Spleen (tissue), 11 donors: ENCODE data around the gene CYBA. TPM values are rescaled to one million over a fixed set of nuclear protein-coding genes. Genes with fewer than 3 reads are reported as not detected.

ENCODE experiments used
- DNase-seq: peaks from one replicate; pipeline ENCODE4 v3.0.0-alpha.2; 2020
- H3K27ac ChIP-seq, 8 donors: fragments of 200-600 bp; sonication (generic) in 7 of 8; 1 replicate in 4 of 8; 2 replicates in 4 of 8; pipeline versions ENCODE4 v1.5.0 to v1.8.0; 2016 to 2021; ENCODE audit warnings: inconsistent platforms in 4 of 8, mild to moderate bottlenecking in 4 of 8, moderate library complexity in 1 of 8
- H3K27me3 ChIP-seq, 7 donors: fragments of 200-600 bp; sonication (generic) in 6 of 7; replicated peaks in 1 of 7; 1 replicate in 4 of 7; 2 replicates in 3 of 7; pipeline versions ENCODE4 v1.5.0 to v1.8.0; 2016 to 2021; ENCODE audit warnings: inconsistent platforms in 3 of 7, mild to moderate bottlenecking in 1 of 7
- H3K36me3 ChIP-seq, 6 donors: fragments of 200-600 bp; sonication (generic) in 5 of 6; 1 replicate in 4 of 6; 2 replicates in 2 of 6; pipeline versions ENCODE4 v1.5.0 to v1.8.0; 2016 to 2021; ENCODE audit warnings: inconsistent platforms in 2 of 6
- H3K4me1 ChIP-seq, 6 donors: fragments of 200-600 bp; sonication (generic) in 5 of 6; 1 replicate in 3 of 6; 2 replicates in 3 of 6; pipeline versions ENCODE4 v1.5.0 to v1.8.0; 2016 to 2021; ENCODE audit warnings: inconsistent platforms in 3 of 6
- H3K4me3 ChIP-seq, 8 donors: fragments of 200-600 bp; sonication (generic) in 7 of 8; 1 replicate in 4 of 8; 2 replicates in 4 of 8; pipeline versions ENCODE4 v1.5.0 to v1.8.0; 2016 to 2021; ENCODE audit warnings: inconsistent platforms in 4 of 8, mild to moderate bottlenecking in 4 of 8, moderate library complexity in 2 of 8
- H3K9me3 ChIP-seq, 8 donors: fragments of 200-600 bp; sonication (generic) in 7 of 8; 1 replicate in 4 of 8; 2 replicates in 4 of 8; pipeline versions ENCODE4 v1.5.0 to v1.8.0; 2016 to 2021; ENCODE audit warnings: inconsistent platforms in 4 of 8
- POLR2A ChIP-seq, 3 donors: fragments of 450-650 bp; IDR thresholded peaks; one replicate each; pipeline ENCODE4 v1.5.1; 2017; ENCODE audit warnings: antibody characterized with exemption in 3 of 3, mild to moderate bottlenecking in 1 of 3
- POLR2AphosphoS5 ChIP-seq, 3 donors: sonication (generic); formaldehyde crosslinking; IDR thresholded peaks; one replicate each; pipeline ENCODE4 v1.5.1; 2017; ENCODE audit warnings: antibody characterized with exemption in 3 of 3
- WGBS, 5 donors: extraction: QIAGEN DNeasy Blood & Tissue Kit in 3 of 5; methylation state at CpG; one replicate each; pipeline versions ENCODE4 v1.1.5 to v1.1.7; 2013 to 2018; 5-methylcytosine and 5-hydroxymethylcytosine counted together
- intact Hi-C: fragments of 100-400 bp; cut with DNase I; formaldehyde crosslinking; loops from one replicate; pipeline ENCODE4 v1.15.0; 2023; ENCODE audit warnings: low total_unique reads
- polyA plus RNA-seq, 3 donors: library from polyadenylated mRNA; stranded (reverse); fragments of 200-250 nt; gene quantifications; one replicate each; pipeline ENCODE4 v1.2.1, GENCODE V29; 2013
- total RNA-seq, 7 donors: library from RNA; depleted of rRNA in 3 of 7; stranded (reverse); fragments of >200 nt in 3 of 7; fragmentation: NEBNext Ultra II Directional in 4 of 7; extraction: Animal tissue kit (Norgen Biotek cat#: 25700) in 4 of 7; gene quantifications; one replicate each; pipeline versions ENCODE4 v1.1.0 to v1.2.1, GENCODE V29; 2016 to 2021
- TF ChIP-seq, protein P1 (sequence below), 11 experiments: fragments of 200-600 bp in 7 of 11; fragments of 450-650 bp in 4 of 11; sonication (generic) in 4 of 11; IDR thresholded peaks in 8 of 11; conservative IDR thresholded peaks in 3 of 11; 1 replicate in 7 of 11; 2 replicates in 4 of 11; pipeline versions ENCODE4 v1.4.0 to v1.8.0; 2016 to 2021; ENCODE audit warnings: antibody characterized with exemption in 11 of 11, inconsistent platforms in 4 of 11, mild to moderate bottlenecking in 1 of 11
- donor health status: healthy with polysubstance abuse.
- donor health status: DM: no; HTN: no; CAD: no; lungs with moderate emphysema.
- donor health status: DM: no; HTN: no; CAD: no.
- donor health status: Bipolar disorder and iron deficiency.
- donor health status: healthy.
- donor health status: DM: no; HTN: no; CAD: no.
- donor health status: DM: yes; HTN: yes; CAD: no.

CYBA gene
- total and polyA plus RNA-seq, 10 donors = 557 to 925 (median 644) TPM

DNA sequence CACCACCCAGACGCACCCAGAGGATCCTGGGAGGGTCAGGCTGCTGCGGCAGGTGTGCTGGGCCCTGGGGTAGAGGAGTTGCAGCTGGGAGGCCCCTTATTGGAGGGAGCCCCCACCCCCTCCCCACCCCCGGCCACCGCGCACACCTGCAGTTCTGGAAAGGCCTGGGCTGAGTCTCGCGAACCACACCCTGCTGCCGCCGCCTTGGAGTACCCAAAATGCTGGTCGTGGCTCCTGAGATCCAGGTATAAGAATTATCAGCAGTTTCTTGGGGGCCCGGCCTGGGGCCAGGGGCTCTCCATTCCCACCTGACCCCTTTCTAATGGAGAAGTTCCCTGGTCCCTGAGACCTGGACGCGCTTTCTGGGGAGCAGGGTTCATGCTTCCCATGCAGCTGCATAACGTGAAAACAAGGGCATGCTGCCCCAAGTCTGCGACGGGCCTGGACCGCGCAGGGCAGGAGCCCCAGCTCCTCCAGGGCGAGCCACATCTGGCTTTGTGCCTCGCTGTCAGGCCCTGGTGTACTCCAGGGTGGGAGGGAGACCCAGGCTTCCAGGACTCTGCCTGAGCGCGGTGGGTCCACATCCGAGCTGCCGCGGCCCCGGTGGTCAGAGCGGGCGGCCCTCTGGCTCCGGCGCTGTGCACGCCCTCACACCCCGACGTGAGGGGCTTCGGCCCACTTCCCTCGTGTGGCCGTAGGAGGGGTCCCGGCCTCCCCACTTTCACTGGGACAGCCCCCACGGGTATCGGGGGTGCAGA is 42.7 kb upstream of the CYBA start:
- WGBS, 5 donors = 88 to 94% (median 89%) methylated on average over 22 to 39 of the region's 39 CpGs
- no peak for DNase-seq
- intact Hi-C loops = no loop called here

DNA sequence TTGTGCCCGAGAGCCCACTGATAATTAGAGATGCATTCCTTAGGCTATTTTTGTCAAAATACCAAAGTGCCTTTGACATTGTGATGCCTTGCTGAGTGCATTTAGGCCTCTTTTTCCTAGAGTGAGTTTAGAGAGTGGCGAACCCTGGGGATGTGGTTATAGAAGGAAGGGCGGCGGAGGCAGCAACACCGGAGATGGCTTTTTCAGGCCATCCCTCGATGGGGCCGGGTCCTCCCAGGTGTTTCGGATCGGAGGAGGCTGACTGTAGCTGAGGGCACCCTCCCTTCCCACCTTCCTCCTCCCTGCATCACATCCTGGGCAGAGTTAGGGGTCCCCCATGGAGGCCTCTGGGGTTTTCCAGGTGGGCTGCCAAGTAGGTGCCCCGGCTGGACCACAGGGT is 42.0 kb upstream of the CYBA start:
- no peak for DNase-seq
- Histone ChIP-seq H3K27me3 (peaks cover 0 to 16% (median 3%) of the 10 kb centered on the region in 7 donors), H3K4me1 (peaks cover 9 to 47% (median 34%) of the 10 kb centered on the region in 6 donors), H3K27ac (peak overlapping the region in 4 of 8 donors; percentile 69 to 83 (median 79)), H3K9me3 (no peaks in the 10 kb centered on the region), H3K4me3 (no peak overlapping the region), H3K36me3 (peaks cover 0 to 38% (median 24%) of the 10 kb centered on the region in 6 donors)
- intact Hi-C loops = no loop called here
- TF ChIP-seq, protein P1, sequence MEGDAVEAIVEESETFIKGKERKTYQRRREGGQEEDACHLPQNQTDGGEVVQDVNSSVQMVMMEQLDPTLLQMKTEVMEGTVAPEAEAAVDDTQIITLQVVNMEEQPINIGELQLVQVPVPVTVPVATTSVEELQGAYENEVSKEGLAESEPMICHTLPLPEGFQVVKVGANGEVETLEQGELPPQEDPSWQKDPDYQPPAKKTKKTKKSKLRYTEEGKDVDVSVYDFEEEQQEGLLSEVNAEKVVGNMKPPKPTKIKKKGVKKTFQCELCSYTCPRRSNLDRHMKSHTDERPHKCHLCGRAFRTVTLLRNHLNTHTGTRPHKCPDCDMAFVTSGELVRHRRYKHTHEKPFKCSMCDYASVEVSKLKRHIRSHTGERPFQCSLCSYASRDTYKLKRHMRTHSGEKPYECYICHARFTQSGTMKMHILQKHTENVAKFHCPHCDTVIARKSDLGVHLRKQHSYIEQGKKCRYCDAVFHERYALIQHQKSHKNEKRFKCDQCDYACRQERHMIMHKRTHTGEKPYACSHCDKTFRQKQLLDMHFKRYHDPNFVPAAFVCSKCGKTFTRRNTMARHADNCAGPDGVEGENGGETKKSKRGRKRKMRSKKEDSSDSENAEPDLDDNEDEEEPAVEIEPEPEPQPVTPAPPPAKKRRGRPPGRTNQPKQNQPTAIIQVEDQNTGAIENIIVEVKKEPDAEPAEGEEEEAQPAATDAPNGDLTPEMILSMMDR (IDR thresholded peaks at IDR 0.05 in 8 of 11, conservative IDR thresholded peaks at IDR 0.05 in 3 of 11) = no peak
- no peak for TF ChIP-seq POLR2AphosphoS5 (IDR thresholded peaks at IDR 0.05)
- TF ChIP-seq POLR2A (IDR thresholded peaks at IDR 0.05) = no peak
- 50 to 67% (median 55%) methylated on average over 9 to 10 of the region's 10 CpGs for WGBS, 5 donors

More for the DNA sequence above, 42.7 kb upstream of the CYBA start:
- TF ChIP-seq POLR2AphosphoS5 (IDR thresholded peaks at IDR 0.05) = peak in 1 of 3 donors; percentile 10
- TF ChIP-seq, protein P1 (IDR thresholded peaks at IDR 0.05 in 8 of 11, conservative IDR thresholded peaks at IDR 0.05 in 3 of 11) = no peak
- peaks cover 13 to 54% (median 42%) of the 10 kb centered on the region in 6 donors for H3K4me1 ChIP-seq
- H3K36me3 ChIP-seq = peaks cover 0 to 45% (median 32%) of the 10 kb centered on the region in 6 donors
- peaks cover 0 to 9% (median under 1%) of the 10 kb centered on the region in 7 donors for H3K27me3 ChIP-seq
- H3K9me3 ChIP-seq = no peaks in the 10 kb centered on the region
- no peak overlapping the region for H3K4me3 ChIP-seq
- H3K27ac ChIP-seq = peak overlapping the region in 4 of 8 donors; percentile 69 to 83 (median 79)

DNA sequence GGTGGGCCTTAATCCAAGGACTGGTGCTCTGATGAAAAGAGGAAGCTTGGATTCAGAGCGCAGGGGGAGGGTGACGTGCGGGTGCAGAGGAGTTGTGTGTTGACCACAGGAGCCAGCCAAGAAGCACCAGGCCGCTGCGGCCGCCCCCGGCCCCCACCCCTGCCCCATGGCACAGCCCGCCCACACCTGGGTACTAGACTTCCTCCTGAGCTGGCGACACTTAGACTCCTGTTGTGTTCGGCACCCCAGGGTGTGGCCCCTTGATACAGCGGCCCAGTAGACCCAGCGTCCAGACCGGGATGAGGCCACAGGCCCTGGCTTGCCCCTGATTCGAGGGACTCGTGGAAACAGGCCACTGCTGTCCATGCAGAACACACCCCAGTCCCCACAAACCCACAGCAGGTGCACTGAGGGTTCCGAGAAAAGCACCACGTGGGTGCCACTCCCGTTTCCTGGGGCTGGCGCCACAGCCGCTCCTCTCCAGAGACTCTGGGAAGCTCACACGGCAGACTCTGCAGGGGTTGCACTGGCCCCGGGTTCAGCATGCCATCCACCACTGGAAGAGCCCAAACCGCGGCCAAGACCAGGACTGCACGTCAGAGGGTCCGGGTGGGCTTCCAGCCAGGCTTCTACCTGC is 41.2 kb upstream of the CYBA start:
- TF ChIP-seq, protein P1 (IDR thresholded peaks at IDR 0.05 in 8 of 11, conservative IDR thresholded peaks at IDR 0.05 in 3 of 11) = no peak
- no peak for TF ChIP-seq POLR2A (IDR thresholded peaks at IDR 0.05)
- TF ChIP-seq POLR2AphosphoS5 (IDR thresholded peaks at IDR 0.05) = peak; percentile 13 to 54 (median 27)
- Histone ChIP-seq H3K4me1 (peaks cover 9 to 42% (median 32%) of the 10 kb centered on the region in 6 donors), H3K9me3 (no peaks in the 10 kb centered on the region), H3K4me3 (peak overlapping the region in 1 of 8 donors; percentile 48), H3K27me3 (peaks cover 0 to 24% (median 3%) of the 10 kb centered on the region in 7 donors), H3K36me3 (peaks cover 0 to 30% (median 16%) of the 10 kb centered on the region in 6 donors), H3K27ac (peak overlapping the region in 7 of 8 donors; percentile 55 to 83 (median 69))
- intact Hi-C loops = no loop called here
- 31 to 47% (median 36%) methylated on average over 18 to 26 of the region's 26 CpGs for WGBS, 5 donors
- peak; percentile 92 for DNase-seq
